Chondrocyte (in vitro differentiated cells): ENCODE results near the gene RFXANK. TPM values are rescaled to one million over a fixed set of nuclear protein-coding genes. Genes with fewer than 3 reads are reported as not detected.

Experiments used
- DNase-seq: peaks from one replicate; pipeline ENCODE4 v3.0.0; 2021; ENCODE audit warnings: mixed read lengths, low spot score
- H3K27ac Mint-ChIP-seq: one replicate; pipeline ENCODE4 v1.8.0; 2021; ENCODE audit warnings: mild to moderate bottlenecking, moderate library complexity, mixed read lengths; ENCODE audit not compliant: unreplicated experiment
- H3K27me3 Mint-ChIP-seq: 2 replicates; pipeline ENCODE4 v1.8.0; 2021; ENCODE audit warnings: low read depth, mixed read lengths
- H3K36me3 Mint-ChIP-seq: 2 replicates; pipeline ENCODE4 v1.8.0; 2021; ENCODE audit warnings: low read depth, mixed read lengths
- H3K4me1 Mint-ChIP-seq: 2 replicates; pipeline ENCODE4 v1.8.0; 2021; ENCODE audit warnings: low read depth, mild to moderate bottlenecking, mixed read lengths
- H3K4me3 Mint-ChIP-seq: one replicate; pipeline ENCODE4 v1.8.0; 2021; ENCODE audit warnings: mild to moderate bottlenecking, moderate library complexity, mixed read lengths; ENCODE audit not compliant: unreplicated experiment
- H3K9me3 Mint-ChIP-seq: 2 replicates; pipeline ENCODE4 v1.8.0; 2021; ENCODE audit warnings: low read depth, mixed read lengths
- CTCF ChIP-seq: fragments of 200-600 bp; sonication (generic); IDR thresholded peaks from 2 replicates; pipeline ENCODE4 v1.5.0; 2021; ENCODE audit warnings: antibody characterized with exemption, mild to moderate bottlenecking, moderate library complexity
- total RNA-seq: library from RNA; stranded (reverse); gene quantifications from 3 replicates; pipeline ENCODE4 v1.2.1, GENCODE V29; 2021

The RFXANK gene
- total RNA-seq, 1 donor from 2014 or later = 68.9 TPM

- Mint-ChIP-seq H3K4me1 (no peaks in the 10 kb centered on the region), H3K9me3 (peaks cover 12% of the 10 kb centered on the region), H3K36me3 (peaks cover 3% of the 10 kb centered on the region), H3K27me3 (peaks cover 11% of the 10 kb centered on the region), H3K27ac (no peak overlapping the region), H3K4me3 (no peak overlapping the region)
- no peak for DNase-seq
- TF ChIP-seq CTCF = no peak
Observed at GRCh38 chr19:19238126-19238894, 46.3 kb downstream of the RFXANK start.

GRCh38 chr19:19239675-19240074 lies 47.6 kb downstream of the RFXANK start:
- Mint-ChIP-seq H3K27ac (no peak overlapping the region), H3K4me1 (no peaks in the 10 kb centered on the region), H3K4me3 (no peak overlapping the region), H3K27me3 (peaks cover 12% of the 10 kb centered on the region), H3K9me3 (peaks cover 6% of the 10 kb centered on the region), H3K36me3 (no peaks in the 10 kb centered on the region)
- DNase-seq = no peak
- no peak for TF ChIP-seq CTCF

- Mint-ChIP-seq H3K27me3 (peaks cover 12% of the 10 kb centered on the region), H3K27ac (no peak overlapping the region), H3K9me3 (peaks cover 6% of the 10 kb centered on the region), H3K4me3 (no peak overlapping the region), H3K4me1 (no peaks in the 10 kb centered on the region), H3K36me3 (no peaks in the 10 kb centered on the region)
- no peak for TF ChIP-seq CTCF
- no peak for DNase-seq
Observed at GRCh38 chr19:19240476-19240875, 48.4 kb downstream of the RFXANK start.

- H3K4me1 Mint-ChIP-seq = no peaks in the 10 kb centered on the region
- H3K36me3 Mint-ChIP-seq = no peaks in the 10 kb centered on the region
- H3K27me3 Mint-ChIP-seq = peaks cover 47% of the 10 kb centered on the region
- H3K9me3 Mint-ChIP-seq = no peaks in the 10 kb centered on the region
- H3K27ac Mint-ChIP-seq = no peak overlapping the region
- H3K4me3 Mint-ChIP-seq = no peak overlapping the region
- no peak for DNase-seq
- no peak for TF ChIP-seq CTCF
Observed at GRCh38 chr19:19250196-19250801, 58.2 kb downstream of the RFXANK start.

Other genes with a start within 250 kb of the RFXANK start
- gene SUGP2, start 158.7 kb upstream of the RFXANK start, total RNA-seq = 63.8 to 87.4 TPM (median 66.4 TPM) in 3 replicates
- 24.6 to 36.1 TPM (median 26.8 TPM) in 3 replicates for gene ARMC6, start 158.7 kb upstream of the RFXANK start, total RNA-seq
- gene SLC25A42, start 128.3 kb upstream of the RFXANK start, total RNA-seq = 8.2 to 13.0 TPM (median 8.9 TPM) in 3 replicates
- 21.9 to 27.1 TPM (median 26.0 TPM) in 3 replicates for gene TMEM161A, start 53.8 kb upstream of the RFXANK start, total RNA-seq
- 1.2 to 1.4 TPM in 2 of 3 replicates, not detected in the other for gene MEF2B, start 22.0 kb upstream of the RFXANK start, total RNA-seq
- gene BORCS8, start 106 bp upstream of the RFXANK start, total RNA-seq = 14.5 to 29.6 TPM (median 14.6 TPM) in 3 replicates
- 6.4 to 13.4 TPM (median 8.3 TPM) in 3 replicates for gene NR2C2AP, start 11.2 kb downstream of the RFXANK start, total RNA-seq
- not detected in 3 replicates for gene NCAN, start 19.7 kb downstream of the RFXANK start, total RNA-seq
- 2.7 to 5.9 TPM (median 3.7 TPM) in 3 replicates for gene TM6SF2, start 81.0 kb downstream of the RFXANK start, total RNA-seq
- 40.7 to 50.1 TPM (median 45.0 TPM) in 3 replicates for gene SUGP1, start 128.3 kb downstream of the RFXANK start, total RNA-seq
- 41.7 to 54.0 TPM (median 45.4 TPM) in 3 replicates for gene MAU2, start 128.6 kb downstream of the RFXANK start, total RNA-seq
- gene GATAD2A, start 213.4 kb downstream of the RFXANK start, total RNA-seq = 68.9 to 83.7 TPM (median 82.6 TPM) in 3 replicates